ENCODE results near the gene DMXL2.

DNA sequence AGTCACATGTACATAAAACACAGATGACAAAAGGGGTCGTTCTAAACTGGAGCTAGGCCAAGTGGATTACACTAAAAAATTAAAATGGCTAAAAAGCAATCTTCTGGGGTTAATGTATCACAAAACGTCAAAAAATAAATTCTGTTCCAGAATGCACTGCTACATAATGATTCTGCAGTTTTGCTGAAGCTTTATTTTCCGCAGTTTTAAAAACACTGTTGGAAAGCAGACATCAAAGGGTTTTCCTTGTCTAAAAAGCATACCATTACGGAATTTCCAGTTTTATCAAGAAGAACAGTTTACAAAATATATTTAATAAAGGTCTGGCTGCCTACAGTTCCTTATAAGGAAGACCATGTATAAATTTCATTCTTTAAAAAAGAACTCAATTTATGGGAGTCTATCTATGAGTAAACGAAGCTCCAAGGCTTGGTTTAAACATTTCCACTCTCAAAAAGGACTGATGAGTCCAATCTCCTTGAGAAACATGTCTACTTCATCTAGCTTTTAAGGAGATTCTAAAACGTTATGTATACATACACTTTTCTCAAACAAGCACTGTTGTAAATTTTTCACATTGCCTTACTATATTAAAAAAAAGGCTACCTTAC, 1.3 kb downstream of the DMXL2 start:
- TF ChIP-seq EZH2 (IDR thresholded peaks at IDR 0.05; ENCODE audit: borderline replicate concordance, low read depth, low read length, severe bottlenecking) = no peak
- no peak for TF ChIP-seq CTCF (IDR thresholded peaks at IDR 0.05; ENCODE audit: borderline replicate concordance, extremely low read depth, low read length, poor library complexity, severe bottlenecking)

Measured in DND-41 (cell line).